ENCODE measurements around the gene TMEM135.
"Not testable (repeated sequence)": the region's sequence is repeated elsewhere in the genome, so short reads cannot be mapped to it uniquely, and the experiment has no call there.

TMEM135 gene

DNA sequence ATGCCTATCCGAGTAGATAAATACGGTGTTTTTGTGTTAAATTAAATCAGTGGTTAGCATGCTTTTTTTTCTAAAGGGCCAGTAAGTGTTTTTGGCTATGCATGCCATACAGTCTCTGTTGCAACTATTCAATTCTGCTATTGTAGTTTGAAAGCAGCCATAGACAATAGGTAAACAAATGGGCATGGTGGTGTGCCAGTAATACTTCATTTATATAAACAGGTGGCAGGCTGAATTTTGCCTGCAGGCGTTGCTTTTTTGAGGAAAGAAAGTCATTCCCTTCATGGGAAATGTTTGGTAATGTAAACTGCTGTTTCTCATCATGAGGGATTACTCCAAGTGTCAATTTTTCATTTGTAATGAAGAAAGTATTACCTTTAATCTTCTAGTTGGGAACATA lies 106.5 kb downstream of the TMEM135 start:
- Histone ChIP-seq H3K36me3 (ENCODE audit: control insufficient read depth in 5 of 5, insufficient read depth in 5 of 5, low read length in 5 of 5) (peaks cover 0 to 4% (median 0%) of the 10 kb centered on the region in 5 donors), H3K4me3 (ENCODE audit: low read depth in 1 of 5, low read length in 5 of 5) (no peak overlapping the region), H3K4me1 (ENCODE audit: control insufficient read depth in 5 of 5, insufficient read depth in 5 of 5, low read length in 5 of 5) (peaks cover 0 to 12% (median 5%) of the 10 kb centered on the region in 5 donors), H3K9me3 (ENCODE audit: control insufficient read depth in 5 of 5, low read length in 5 of 5) (peaks cover 0 to 5% (median 3%) of the 10 kb centered on the region in 5 donors), H3K9ac (ENCODE audit: low read length in 5 of 5) (no peak overlapping the region), H3K27ac (ENCODE audit: low read depth, low read length) (no peak overlapping the region), H3K27me3 (ENCODE audit: control insufficient read depth in 5 of 5, insufficient read depth in 4 of 5, low read length in 5 of 5) (no peaks in the 10 kb centered on the region)

DNA sequence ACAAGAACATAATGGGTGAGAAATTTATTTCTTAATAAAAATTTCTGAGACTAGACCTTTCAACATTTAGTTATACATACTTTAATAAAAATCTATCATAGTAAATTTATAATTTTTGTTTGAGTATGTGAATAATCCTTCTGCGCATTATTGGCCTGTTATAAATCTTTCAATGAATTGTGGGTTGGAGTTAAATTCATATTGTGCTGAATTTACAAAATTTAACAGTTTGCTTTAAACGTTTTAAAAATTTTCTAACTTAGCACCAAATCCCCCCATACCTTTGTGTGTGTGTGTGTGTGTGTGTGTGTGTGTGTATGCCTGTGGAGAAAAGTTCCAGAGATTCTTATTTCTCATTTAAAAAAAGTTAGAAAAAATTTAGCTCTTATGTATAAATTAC lies 111.0 kb downstream of the TMEM135 start:
- Histone ChIP-seq H3K9me3 (ENCODE audit: control insufficient read depth in 5 of 5, low read length in 5 of 5) (peaks cover 0 to 3% (median 0%) of the 10 kb centered on the region in 5 donors), H3K27me3 (ENCODE audit: control insufficient read depth in 5 of 5, insufficient read depth in 4 of 5, low read length in 5 of 5) (no peaks in the 10 kb centered on the region), H3K27ac (ENCODE audit: low read depth, low read length) (peak overlapping the region; percentile 43), H3K9ac (ENCODE audit: low read length in 5 of 5) (no peak overlapping the region), H3K36me3 (ENCODE audit: control insufficient read depth in 5 of 5, insufficient read depth in 5 of 5, low read length in 5 of 5) (no peaks in the 10 kb centered on the region), H3K4me1 (ENCODE audit: control insufficient read depth in 5 of 5, insufficient read depth in 5 of 5, low read length in 5 of 5) (peaks cover 0 to 36% (median 13%) of the 10 kb centered on the region in 5 donors), H3K4me3 (ENCODE audit: low read depth in 1 of 5, low read length in 5 of 5) (no peak overlapping the region)

GRCh38 chr11:87149782-87150181 lies 112.0 kb downstream of the TMEM135 start:
- not testable (repeated sequence) for H3K9me3 ChIP-seq (ENCODE audit: control insufficient read depth in 5 of 5, low read length in 5 of 5); H3K4me3 ChIP-seq (ENCODE audit: low read depth in 1 of 5, low read length in 5 of 5); H3K27me3 ChIP-seq (ENCODE audit: control insufficient read depth in 5 of 5, insufficient read depth in 4 of 5, low read length in 5 of 5); H3K36me3 ChIP-seq (ENCODE audit: control insufficient read depth in 5 of 5, insufficient read depth in 5 of 5, low read length in 5 of 5); H3K9ac ChIP-seq (ENCODE audit: low read length in 5 of 5)
- Histone ChIP-seq H3K27ac (ENCODE audit: low read depth, low read length) (peak overlapping the region; percentile 43), H3K4me1 (ENCODE audit: control insufficient read depth in 5 of 5, insufficient read depth in 5 of 5, low read length in 5 of 5) (peaks cover 0 to 30% (median 9%) of the 10 kb centered on the region in 5 donors)

- no peak overlapping the region for H3K9ac ChIP-seq (ENCODE audit: low read length in 5 of 5)
- peak overlapping the region; percentile 85 for H3K27ac ChIP-seq (ENCODE audit: low read depth, low read length)
- peaks cover 0 to 3% (median 0%) of the 10 kb centered on the region in 5 donors for H3K9me3 ChIP-seq (ENCODE audit: control insufficient read depth in 5 of 5, low read length in 5 of 5)
- no peaks in the 10 kb centered on the region for H3K36me3 ChIP-seq (ENCODE audit: control insufficient read depth in 5 of 5, insufficient read depth in 5 of 5, low read length in 5 of 5)
- H3K4me3 ChIP-seq (ENCODE audit: low read depth in 1 of 5, low read length in 5 of 5), result no peak overlapping the region
- H3K4me1 ChIP-seq (ENCODE audit: control insufficient read depth in 5 of 5, insufficient read depth in 5 of 5, low read length in 5 of 5), result peaks cover 0 to 32% (median 12%) of the 10 kb centered on the region in 5 donors
- H3K27me3 ChIP-seq (ENCODE audit: control insufficient read depth in 5 of 5, insufficient read depth in 4 of 5, low read length in 5 of 5), result no peaks in the 10 kb centered on the region
Measured at GRCh38 chr11:87150936-87151335, 113.2 kb downstream of the TMEM135 start.

- H3K4me1 ChIP-seq (ENCODE audit: control insufficient read depth in 5 of 5, insufficient read depth in 5 of 5, low read length in 5 of 5), result peaks cover 0 to 32% (median 11%) of the 10 kb centered on the region in 5 donors
- no peak overlapping the region for H3K9ac ChIP-seq (ENCODE audit: low read length in 5 of 5)
- no peak overlapping the region for H3K4me3 ChIP-seq (ENCODE audit: low read depth in 1 of 5, low read length in 5 of 5)
- H3K27me3 ChIP-seq (ENCODE audit: control insufficient read depth in 5 of 5, insufficient read depth in 4 of 5, low read length in 5 of 5), result no peaks in the 10 kb centered on the region
- H3K27ac ChIP-seq (ENCODE audit: low read depth, low read length), result no peak overlapping the region
- H3K36me3 ChIP-seq (ENCODE audit: control insufficient read depth in 5 of 5, insufficient read depth in 5 of 5, low read length in 5 of 5), result no peaks in the 10 kb centered on the region
- H3K9me3 ChIP-seq (ENCODE audit: control insufficient read depth in 5 of 5, low read length in 5 of 5), result peaks cover 0 to 3% (median 0%) of the 10 kb centered on the region in 5 donors
Measured at GRCh38 chr11:87154246-87154645, 116.5 kb downstream of the TMEM135 start.

- Histone ChIP-seq H3K4me3 (ENCODE audit: low read depth in 1 of 5, low read length in 5 of 5) (no peak overlapping the region), H3K27me3 (ENCODE audit: control insufficient read depth in 5 of 5, insufficient read depth in 4 of 5, low read length in 5 of 5) (no peaks in the 10 kb centered on the region), H3K36me3 (ENCODE audit: control insufficient read depth in 5 of 5, insufficient read depth in 5 of 5, low read length in 5 of 5) (no peaks in the 10 kb centered on the region)
Measured at GRCh38 chr11:87156970-87157369, 119.2 kb downstream of the TMEM135 start.

DNA sequence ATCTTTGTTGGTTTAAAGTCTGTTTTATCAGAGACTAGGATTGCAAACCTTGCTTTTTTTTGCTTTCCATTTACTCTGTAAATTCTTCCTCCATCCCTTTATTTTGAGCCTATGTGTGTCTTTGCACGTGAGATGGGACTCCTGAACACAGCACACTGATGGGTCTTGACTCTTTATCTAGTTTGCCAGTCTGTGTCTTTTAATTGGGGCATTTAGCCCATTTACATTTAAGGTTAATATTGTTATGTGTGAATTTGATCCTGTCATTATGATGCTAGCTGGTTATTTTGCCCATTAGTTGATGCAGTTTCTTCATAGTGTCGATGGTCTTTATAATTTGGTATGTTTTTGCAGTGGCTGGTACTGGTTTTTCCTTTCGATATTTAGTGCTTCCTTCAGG lies 131.3 kb downstream of the TMEM135 start:
- H3K4me3 ChIP-seq (ENCODE audit: low read depth in 1 of 5, low read length in 5 of 5); H3K4me1 ChIP-seq (ENCODE audit: control insufficient read depth in 5 of 5, insufficient read depth in 5 of 5, low read length in 5 of 5); H3K9me3 ChIP-seq (ENCODE audit: control insufficient read depth in 5 of 5, low read length in 5 of 5); H3K36me3 ChIP-seq (ENCODE audit: control insufficient read depth in 5 of 5, insufficient read depth in 5 of 5, low read length in 5 of 5); H3K9ac ChIP-seq (ENCODE audit: low read length in 5 of 5); H3K27ac ChIP-seq (ENCODE audit: low read depth, low read length); H3K27me3 ChIP-seq (ENCODE audit: control insufficient read depth in 5 of 5, insufficient read depth in 4 of 5, low read length in 5 of 5): not testable (repeated sequence)

More at GRCh38 chr11:87156970-87157369, 119.2 kb downstream of the TMEM135 start:
- H3K4me1 ChIP-seq (ENCODE audit: control insufficient read depth in 5 of 5, insufficient read depth in 5 of 5, low read length in 5 of 5), result peaks cover 0 to 12% (median 6%) of the 10 kb centered on the region in 5 donors
- H3K9ac ChIP-seq (ENCODE audit: low read length in 5 of 5), result no peak overlapping the region
- H3K27ac ChIP-seq (ENCODE audit: low read depth, low read length), result no peak overlapping the region
- H3K9me3 ChIP-seq (ENCODE audit: control insufficient read depth in 5 of 5, low read length in 5 of 5), result no peaks in the 10 kb centered on the region

DNA sequence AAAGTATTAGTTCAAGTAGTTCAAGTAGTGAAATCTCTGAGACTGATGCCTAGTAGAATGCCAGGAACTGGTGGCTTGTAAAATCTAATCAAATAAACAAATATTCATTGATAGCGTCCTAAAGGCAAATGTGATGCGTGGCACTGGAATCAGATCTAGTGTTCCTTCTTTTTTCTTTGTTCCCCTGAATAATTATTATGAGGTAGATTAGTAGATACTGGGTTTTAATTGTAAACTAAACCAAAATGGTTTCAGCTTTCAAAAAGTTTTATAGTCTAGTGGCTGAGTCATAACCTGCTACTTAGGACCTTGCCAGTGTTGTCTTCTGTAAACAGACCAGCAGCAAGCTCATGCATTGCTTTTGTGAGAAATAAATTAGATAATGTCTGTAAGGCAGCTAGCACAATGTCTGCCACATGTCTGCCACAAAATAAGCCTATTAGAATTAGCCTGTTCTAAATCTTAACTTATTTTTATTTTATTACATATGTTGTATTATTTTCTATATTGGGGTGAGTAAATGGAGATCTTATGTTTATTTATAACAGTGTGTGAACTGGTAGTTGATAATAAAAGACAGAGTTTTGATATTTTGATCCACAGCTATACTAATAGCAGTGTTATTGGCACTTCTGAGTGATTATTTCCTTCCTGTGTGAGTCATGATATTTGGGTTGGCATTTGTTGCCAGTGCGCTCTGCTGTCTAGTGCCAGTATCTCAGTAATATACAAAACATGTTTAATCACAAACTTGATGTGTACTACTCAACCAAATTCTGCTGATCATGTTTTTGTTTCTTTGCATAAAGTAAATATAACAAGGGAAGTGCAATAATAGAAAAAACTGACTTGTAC lies 135.7 kb downstream of the TMEM135 start:
- no peak overlapping the region for H3K4me3 ChIP-seq (ENCODE audit: low read depth in 1 of 5, low read length in 5 of 5)
- H3K9me3 ChIP-seq (ENCODE audit: control insufficient read depth in 5 of 5, low read length in 5 of 5), result peaks cover 0 to 5% (median 0%) of the 10 kb centered on the region in 5 donors
- H3K4me1 ChIP-seq (ENCODE audit: control insufficient read depth in 5 of 5, insufficient read depth in 5 of 5, low read length in 5 of 5), result peaks cover 0 to 19% (median 8%) of the 10 kb centered on the region in 5 donors
- no peak overlapping the region for H3K9ac ChIP-seq (ENCODE audit: low read length in 5 of 5)
- H3K27ac ChIP-seq (ENCODE audit: low read depth, low read length), result peak overlapping the region; percentile 56
- H3K36me3 ChIP-seq (ENCODE audit: control insufficient read depth in 5 of 5, insufficient read depth in 5 of 5, low read length in 5 of 5), result peaks cover 0 to 6% (median 0%) of the 10 kb centered on the region in 5 donors
- no peaks in the 10 kb centered on the region for H3K27me3 ChIP-seq (ENCODE audit: control insufficient read depth in 5 of 5, insufficient read depth in 4 of 5, low read length in 5 of 5)

DNA sequence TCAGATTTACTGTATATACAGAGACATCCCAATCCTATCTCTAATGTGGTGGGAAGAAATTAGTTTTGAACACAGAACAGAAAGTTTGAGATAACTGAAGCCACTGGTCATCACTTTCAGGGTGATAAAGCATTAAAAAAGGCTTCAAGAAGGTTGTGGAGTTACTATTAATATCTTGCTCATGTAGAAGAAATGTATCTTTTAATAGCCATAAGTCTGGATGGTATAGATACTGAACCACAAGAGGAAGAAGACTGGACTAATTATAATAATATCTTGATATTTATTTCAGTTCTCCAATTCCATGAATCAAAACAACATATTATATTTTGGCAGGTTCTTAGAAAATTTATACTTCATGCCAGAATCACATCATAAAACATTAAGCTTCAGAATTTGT lies 137.1 kb downstream of the TMEM135 start:
- no peak overlapping the region for H3K4me3 ChIP-seq (ENCODE audit: low read depth in 1 of 5, low read length in 5 of 5)
- H3K9ac ChIP-seq (ENCODE audit: low read length in 5 of 5), result no peak overlapping the region
- peak overlapping the region; percentile 56 for H3K27ac ChIP-seq (ENCODE audit: low read depth, low read length)
- H3K27me3 ChIP-seq (ENCODE audit: control insufficient read depth in 5 of 5, insufficient read depth in 4 of 5, low read length in 5 of 5), result no peaks in the 10 kb centered on the region
- peaks cover 0 to 8% (median 0%) of the 10 kb centered on the region in 5 donors for H3K36me3 ChIP-seq (ENCODE audit: control insufficient read depth in 5 of 5, insufficient read depth in 5 of 5, low read length in 5 of 5)
- H3K9me3 ChIP-seq (ENCODE audit: control insufficient read depth in 5 of 5, low read length in 5 of 5), result peaks cover 0 to 7% (median 0%) of the 10 kb centered on the region in 5 donors
- H3K4me1 ChIP-seq (ENCODE audit: control insufficient read depth in 5 of 5, insufficient read depth in 5 of 5, low read length in 5 of 5), result peaks cover 0 to 20% (median 8%) of the 10 kb centered on the region in 5 donors

GRCh38 chr11:87176044-87176443 lies 138.3 kb downstream of the TMEM135 start:
- Histone ChIP-seq H3K9ac (ENCODE audit: low read length in 5 of 5) (no peak overlapping the region), H3K27me3 (ENCODE audit: control insufficient read depth in 5 of 5, insufficient read depth in 4 of 5, low read length in 5 of 5) (no peaks in the 10 kb centered on the region), H3K4me3 (ENCODE audit: low read depth in 1 of 5, low read length in 5 of 5) (no peak overlapping the region), H3K4me1 (ENCODE audit: control insufficient read depth in 5 of 5, insufficient read depth in 5 of 5, low read length in 5 of 5) (peaks cover 0 to 29% (median 15%) of the 10 kb centered on the region in 5 donors), H3K27ac (ENCODE audit: low read depth, low read length) (no peak overlapping the region), H3K9me3 (ENCODE audit: control insufficient read depth in 5 of 5, low read length in 5 of 5) (peaks cover 0 to 7% (median 0%) of the 10 kb centered on the region in 5 donors), H3K36me3 (ENCODE audit: control insufficient read depth in 5 of 5, insufficient read depth in 5 of 5, low read length in 5 of 5) (peaks cover 0 to 8% (median 0%) of the 10 kb centered on the region in 5 donors)
